ENCODE results near the gene PCTP. TPM values are rescaled to one million over a fixed set of nuclear protein-coding genes. Genes with fewer than 3 reads are reported as not detected.
A peak's percentile ranks its signal among the peaks of the same experiment; 100 is the strongest.

The PCTP gene
- total RNA-seq, 2 experiments from 2014 or later = 6.9 to 7.2 TPM

GRCh38 chr17:55730380-55730779 is 20.5 kb upstream of the PCTP start:
- H3K9me3 Mint-ChIP-seq = no peaks in the 10 kb centered on the region
- no peak overlapping the region for H3K4me3 Mint-ChIP-seq
- H3K4me1 Mint-ChIP-seq = peaks cover 12% of the 10 kb centered on the region
- H3K27me3 Mint-ChIP-seq = peaks cover 49% of the 10 kb centered on the region
- H3K36me3 Mint-ChIP-seq (ENCODE audit: low read depth) = no peaks in the 10 kb centered on the region
- H3K27ac Mint-ChIP-seq = no peak overlapping the region
- CTCF ChIA-PET = interaction anchor here (1.7 kb wide), 1 partner anchor 11 kb away, joined by 4 read pairs; no protein-coding TSS in a partner anchor
- POLR2A ChIA-PET = no interaction called here
- no peak for DNase-seq

- no peak for DNase-seq
- ChIA-PET CTCF (interaction anchor here (1.7 kb wide), 1 partner anchor 12 kb away, joined by 4 read pairs; no protein-coding TSS in a partner anchor), POLR2A (no interaction called here)
- Mint-ChIP-seq H3K27me3 (peaks cover 48% of the 10 kb centered on the region), H3K4me3 (no peak overlapping the region), H3K27ac (no peak overlapping the region), H3K36me3 (ENCODE audit: low read depth) (no peaks in the 10 kb centered on the region), H3K9me3 (no peaks in the 10 kb centered on the region), H3K4me1 (peaks cover 14% of the 10 kb centered on the region)
These were observed 20.0 kb upstream of the PCTP start for GRCh38 chr17:55730808-55731207.

DNA sequence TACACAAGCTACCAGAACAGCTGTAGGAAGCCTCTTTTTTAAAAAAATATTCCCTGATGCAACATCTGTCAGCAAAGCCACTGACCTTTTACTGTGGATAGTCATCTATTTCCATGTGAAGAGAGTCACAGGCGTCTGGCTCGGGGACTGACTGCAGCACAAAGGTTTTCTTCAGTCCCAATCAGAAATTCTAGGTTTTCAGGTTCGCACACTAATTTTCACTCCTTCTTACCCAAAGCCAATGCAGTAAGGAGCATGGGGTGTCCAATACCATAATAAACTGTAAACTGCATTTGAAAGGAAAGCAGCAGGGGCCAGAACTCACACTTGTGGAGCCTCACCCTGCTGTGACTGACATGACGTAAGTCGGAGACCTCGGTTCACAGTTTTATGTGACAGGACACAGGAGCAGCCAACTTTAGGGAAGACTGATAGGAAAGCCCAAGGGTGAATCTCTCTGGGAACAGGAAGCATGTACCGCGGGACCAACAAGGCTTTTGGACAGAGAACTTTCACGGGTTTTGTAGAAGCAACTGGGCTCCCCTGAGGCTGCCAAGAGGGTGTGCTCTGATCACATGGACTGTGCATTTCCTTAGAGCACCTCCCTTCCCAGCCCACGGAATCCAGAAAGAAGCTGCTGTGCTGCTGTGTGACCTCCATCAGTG is 19.1 kb upstream of the PCTP start:
- H3K36me3 Mint-ChIP-seq (ENCODE audit: low read depth) = no peaks in the 10 kb centered on the region
- peaks cover 44% of the 10 kb centered on the region for H3K27me3 Mint-ChIP-seq
- POLR2A ChIA-PET = no interaction called here
- no peak for DNase-seq
- CTCF ChIA-PET = interaction anchor here (1.7 kb wide), 1 partner anchor 13 kb away, joined by 4 read pairs; no protein-coding TSS in a partner anchor
- no peak overlapping the region for H3K4me3 Mint-ChIP-seq
- H3K27ac Mint-ChIP-seq = no peak overlapping the region
- H3K4me1 Mint-ChIP-seq = peaks cover 15% of the 10 kb centered on the region
- no peaks in the 10 kb centered on the region for H3K9me3 Mint-ChIP-seq

GRCh38 chr17:55734128-55734781 is 16.6 kb upstream of the PCTP start:
- Mint-ChIP-seq H3K4me1 (peaks cover 15% of the 10 kb centered on the region), H3K9me3 (no peaks in the 10 kb centered on the region), H3K4me3 (no peak overlapping the region), H3K27me3 (peaks cover 30% of the 10 kb centered on the region), H3K36me3 (ENCODE audit: low read depth) (no peaks in the 10 kb centered on the region), H3K27ac (no peak overlapping the region)
- ChIA-PET CTCF (interaction anchor here (1.4 to 4.9 kb wide), 7 partner anchors 15 to 208 kb away, joined by 3 to 35 read pairs (median 4); partner anchors contain the start of genes PCTP and TMEM100), POLR2A (interaction anchor here (1.0 kb wide), 1 partner anchor 11 kb away, joined by 3 read pairs; the partner anchor contains the start of gene TMEM100)
- no peak for DNase-seq

GRCh38 chr17:55735731-55736405 is 15.0 kb upstream of the PCTP start:
- Mint-ChIP-seq H3K4me1 (peaks cover 15% of the 10 kb centered on the region), H3K27me3 (peaks cover 31% of the 10 kb centered on the region), H3K9me3 (no peaks in the 10 kb centered on the region), H3K27ac (no peak overlapping the region), H3K4me3 (no peak overlapping the region), H3K36me3 (ENCODE audit: low read depth) (no peaks in the 10 kb centered on the region)
- peak; percentile 32 for DNase-seq
- ChIA-PET POLR2A (no interaction called here), CTCF (interaction anchor here (1.2 to 4.9 kb wide), 7 partner anchors 14 to 210 kb away, joined by 3 to 35 read pairs (median 3); partner anchors contain the start of genes PCTP and TMEM100)

DNA sequence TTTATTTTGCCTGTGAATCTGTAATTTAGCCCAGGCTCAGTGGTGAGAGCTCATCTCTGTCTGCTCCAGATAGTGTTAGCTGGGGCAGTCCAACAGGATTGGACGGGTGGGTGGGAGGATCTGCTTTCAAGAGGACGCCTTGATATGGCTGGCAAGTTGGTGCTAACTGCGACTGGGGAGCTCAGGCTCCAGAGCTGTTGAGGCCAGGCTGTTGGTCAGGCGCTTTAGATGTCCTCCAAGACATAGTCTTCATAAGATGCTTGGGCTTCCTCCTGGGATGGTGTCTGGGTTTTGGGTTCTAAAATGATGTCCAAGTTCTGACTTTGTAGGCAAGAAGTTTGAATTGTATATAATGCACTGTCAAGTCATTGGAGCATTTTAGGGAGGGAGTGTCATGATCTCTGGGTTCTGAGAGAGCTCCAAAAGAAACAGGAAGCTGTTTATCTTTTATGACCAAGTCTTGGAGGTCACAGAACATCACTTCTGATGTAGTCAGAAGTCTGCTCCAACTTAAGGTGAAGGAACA is 12.8 kb upstream of the PCTP start:
- ChIA-PET CTCF (interaction anchor here (1.0 to 4.9 kb wide), 2 partner anchors 12 to 20 kb away, joined by 4 to 30 read pairs; partner anchors contain the start of gene PCTP), POLR2A (no interaction called here)
- Mint-ChIP-seq H3K4me3 (no peak overlapping the region), H3K27ac (no peak overlapping the region), H3K4me1 (peaks cover 15% of the 10 kb centered on the region), H3K27me3 (peaks cover 27% of the 10 kb centered on the region), H3K9me3 (no peaks in the 10 kb centered on the region), H3K36me3 (ENCODE audit: low read depth) (no peaks in the 10 kb centered on the region)
- DNase-seq = no peak

- POLR2A ChIA-PET = no interaction called here
- no peak for DNase-seq
These were observed 10.1 kb upstream of the PCTP start for GRCh38 chr17:55740511-55741355.

GRCh38 chr17:55741356-55741700 is 9.5 kb upstream of the PCTP start:
- CTCF ChIA-PET = no interaction called here
- POLR2A ChIA-PET = no interaction called here
- H3K9me3 Mint-ChIP-seq = no peaks in the 10 kb centered on the region

More at GRCh38 chr17:55740511-55741355, 10.1 kb upstream of the PCTP start:
- no peaks in the 10 kb centered on the region for H3K9me3 Mint-ChIP-seq
- H3K36me3 Mint-ChIP-seq (ENCODE audit: low read depth) = no peaks in the 10 kb centered on the region
- no peak overlapping the region for H3K27ac Mint-ChIP-seq
- CTCF ChIA-PET = interaction anchor here (1.6 to 1.8 kb wide), 2 partner anchors 10 to 139 kb away, joined by 3 to 4 read pairs; partner anchors contain the start of gene PCTP
- H3K4me3 Mint-ChIP-seq = no peak overlapping the region
- H3K27me3 Mint-ChIP-seq = peaks cover 37% of the 10 kb centered on the region
- H3K4me1 Mint-ChIP-seq = peaks cover 2% of the 10 kb centered on the region

GRCh38 chr17:55742272-55743102 is 8.4 kb upstream of the PCTP start:
- no peaks in the 10 kb centered on the region for H3K36me3 Mint-ChIP-seq (ENCODE audit: low read depth)
- H3K27ac Mint-ChIP-seq = no peak overlapping the region
- H3K27me3 Mint-ChIP-seq = peaks cover 47% of the 10 kb centered on the region
- H3K9me3 Mint-ChIP-seq = no peaks in the 10 kb centered on the region
- H3K4me3 Mint-ChIP-seq = no peak overlapping the region
- ChIA-PET CTCF (no interaction called here), POLR2A (no interaction called here)
- no peaks in the 10 kb centered on the region for H3K4me1 Mint-ChIP-seq
- no peak for DNase-seq

More at GRCh38 chr17:55741356-55741700, 9.5 kb upstream of the PCTP start:
- DNase-seq = no peak
- Mint-ChIP-seq H3K27ac (no peak overlapping the region), H3K4me3 (no peak overlapping the region), H3K27me3 (peaks cover 41% of the 10 kb centered on the region), H3K4me1 (no peaks in the 10 kb centered on the region), H3K36me3 (ENCODE audit: low read depth) (no peaks in the 10 kb centered on the region)

GRCh38 chr17:55743103-55743679 is 7.7 kb upstream of the PCTP start:
- ChIA-PET CTCF (no interaction called here), POLR2A (no interaction called here)
- Mint-ChIP-seq H3K36me3 (ENCODE audit: low read depth) (no peaks in the 10 kb centered on the region), H3K4me3 (no peak overlapping the region), H3K9me3 (no peaks in the 10 kb centered on the region), H3K27me3 (peaks cover 46% of the 10 kb centered on the region), H3K27ac (no peak overlapping the region), H3K4me1 (no peaks in the 10 kb centered on the region)
- DNase-seq = no peak

DNA sequence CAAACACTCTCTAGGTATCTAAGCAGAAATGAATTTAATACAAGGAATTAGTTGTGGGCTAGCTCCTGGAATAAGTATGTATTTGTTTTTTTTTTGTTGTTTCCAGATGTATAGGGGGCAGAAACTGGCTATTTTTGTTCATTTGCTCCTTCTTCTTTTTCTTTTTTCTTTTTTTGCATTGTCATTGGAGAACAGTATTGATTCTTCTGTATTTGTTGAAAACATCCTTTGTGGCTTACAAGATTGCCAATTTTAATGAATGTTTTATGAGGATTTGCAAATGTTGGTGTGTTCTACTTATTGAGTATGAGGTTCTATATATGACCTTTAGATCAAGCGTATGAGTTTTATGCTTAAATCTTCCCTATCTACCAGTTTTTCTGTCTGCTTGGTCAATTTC is 5.6 kb upstream of the PCTP start:
- CTCF ChIA-PET = no interaction called here
- POLR2A ChIA-PET = no interaction called here
- no peak for DNase-seq
- Mint-ChIP-seq H3K9me3 (no peaks in the 10 kb centered on the region), H3K4me3 (no peak overlapping the region), H3K36me3 (ENCODE audit: low read depth) (no peaks in the 10 kb centered on the region), H3K4me1 (peaks cover under 1% of the 10 kb centered on the region), H3K27me3 (peaks cover 56% of the 10 kb centered on the region), H3K27ac (no peak overlapping the region)
